Neural crest cell (in vitro differentiated cells): ENCODE data around the gene CPXM2. TPM values are rescaled to one million over a fixed set of nuclear protein-coding genes. Genes with fewer than 3 reads are reported as not detected.

Experiments used
- DNase-seq: peaks from one replicate; pipeline ENCODE4 v3.0.0; 2021; ENCODE audit warnings: low read depth, mixed read lengths, low spot score
- H3K27ac Mint-ChIP-seq: one replicate; pipeline ENCODE4 v1.8.0; 2021; ENCODE audit warnings: mild to moderate bottlenecking, mixed read lengths; ENCODE audit not compliant: unreplicated experiment
- H3K27me3 Mint-ChIP-seq: 2 replicates; pipeline ENCODE4 v1.8.0; 2021; ENCODE audit warnings: low read depth, mild to moderate bottlenecking, mixed read lengths
- H3K36me3 Mint-ChIP-seq: 2 replicates; pipeline ENCODE4 v1.8.0; 2021; ENCODE audit warnings: low read depth, mild to moderate bottlenecking, mixed read lengths
- H3K4me1 Mint-ChIP-seq: 2 replicates; pipeline ENCODE4 v1.8.0; 2021; ENCODE audit warnings: mixed read lengths
- H3K4me3 Mint-ChIP-seq: one replicate; pipeline ENCODE4 v1.8.0; 2021; ENCODE audit warnings: mild to moderate bottlenecking, mixed read lengths
- H3K9me3 Mint-ChIP-seq: 2 replicates; pipeline ENCODE4 v1.8.0; 2021; ENCODE audit warnings: mixed read lengths
- CTCF ChIP-seq: fragments of 200-600 bp; sonication (generic); conservative IDR thresholded peaks from 2 replicates; pipeline ENCODE4 v1.5.0; 2021; ENCODE audit warnings: antibody characterized with exemption, mild to moderate bottlenecking
- total RNA-seq: library from RNA; stranded (reverse); gene quantifications from 2 replicates; pipeline ENCODE4 v1.2.1, GENCODE V29; 2021

Gene CPXM2
- total RNA-seq, 1 donor from 2014 or later, result not detected

GRCh38 chr10:123720536-123720935, 171.1 kb downstream of the CPXM2 start:
- Mint-ChIP-seq H3K4me1 (no peaks in the 10 kb centered on the region), H3K27ac (no peak overlapping the region), H3K27me3 (peaks cover 29% of the 10 kb centered on the region), H3K36me3 (no peaks in the 10 kb centered on the region), H3K4me3 (no peak overlapping the region), H3K9me3 (peaks cover 3% of the 10 kb centered on the region)
- no peak for TF ChIP-seq CTCF
- no peak for DNase-seq

GRCh38 chr10:123718544-123719060, 173.0 kb downstream of the CPXM2 start:
- Mint-ChIP-seq H3K36me3 (no peaks in the 10 kb centered on the region), H3K4me1 (no peaks in the 10 kb centered on the region), H3K27ac (no peak overlapping the region), H3K27me3 (peaks cover 34% of the 10 kb centered on the region), H3K4me3 (no peak overlapping the region), H3K9me3 (peaks cover 9% of the 10 kb centered on the region)
- no peak for TF ChIP-seq CTCF
- no peak for DNase-seq

GRCh38 chr10:123717336-123717735, 174.3 kb downstream of the CPXM2 start:
- no peak for TF ChIP-seq CTCF
- Mint-ChIP-seq H3K4me1 (no peaks in the 10 kb centered on the region), H3K27ac (no peak overlapping the region), H3K27me3 (peaks cover 43% of the 10 kb centered on the region), H3K36me3 (no peaks in the 10 kb centered on the region), H3K4me3 (no peak overlapping the region), H3K9me3 (peaks cover 14% of the 10 kb centered on the region)
- DNase-seq, result no peak

- no peak overlapping the region for H3K4me3 Mint-ChIP-seq
Observed at GRCh38 chr10:123715546-123715945, 176.1 kb downstream of the CPXM2 start.

GRCh38 chr10:123706236-123706635, 185.4 kb downstream of the CPXM2 start:
- no peak for TF ChIP-seq CTCF
- H3K27ac Mint-ChIP-seq, result no peak overlapping the region

More at GRCh38 chr10:123715546-123715945, 176.1 kb downstream of the CPXM2 start:
- Mint-ChIP-seq H3K27me3 (peaks cover 41% of the 10 kb centered on the region), H3K4me1 (no peaks in the 10 kb centered on the region), H3K9me3 (peaks cover 14% of the 10 kb centered on the region), H3K27ac (no peak overlapping the region), H3K36me3 (no peaks in the 10 kb centered on the region)
- DNase-seq, result no peak
- TF ChIP-seq CTCF, result no peak

More at GRCh38 chr10:123706236-123706635, 185.4 kb downstream of the CPXM2 start:
- no peak for DNase-seq
- no peaks in the 10 kb centered on the region for H3K36me3 Mint-ChIP-seq
- peaks cover 35% of the 10 kb centered on the region for H3K27me3 Mint-ChIP-seq
- H3K9me3 Mint-ChIP-seq, result no peaks in the 10 kb centered on the region
- H3K4me1 Mint-ChIP-seq, result peaks cover 4% of the 10 kb centered on the region
- no peak overlapping the region for H3K4me3 Mint-ChIP-seq
